Subcutaneous abdominal adipose tissue (tissue), 5 donors: Measurements from ENCODE around the gene MBD6.
"Not testable (repeated sequence)": the region's sequence is repeated elsewhere in the genome, so short reads cannot be mapped to it uniquely, and the experiment has no call there.

Source experiments
- H3K27ac ChIP-seq: one replicate; pipeline ENCODE4 v1.7.0; 2013; ENCODE audit warnings: low read depth, mild to moderate bottlenecking, inconsistent platforms, low read length, moderate library complexity
- H3K27me3 ChIP-seq, 5 donors: one replicate each; pipeline ENCODE4 v1.7.0; 2013; ENCODE audit warnings: low read length in 5 of 5, inconsistent platforms in 1 of 5; ENCODE audit not compliant: control insufficient read depth in 5 of 5, insufficient read depth in 4 of 5
- H3K36me3 ChIP-seq, 5 donors: one replicate each; pipeline ENCODE4 v1.7.0; 2013; ENCODE audit warnings: low read length in 5 of 5; ENCODE audit not compliant: control insufficient read depth in 5 of 5, insufficient read depth in 5 of 5
- H3K4me1 ChIP-seq, 5 donors: one replicate each; pipeline ENCODE4 v1.7.0; 2013; ENCODE audit warnings: low read length in 5 of 5, mild to moderate bottlenecking in 3 of 5, moderate library complexity in 1 of 5; ENCODE audit not compliant: control insufficient read depth in 5 of 5, insufficient read depth in 5 of 5
- H3K4me3 ChIP-seq, 5 donors: one replicate each; pipeline ENCODE4 v1.7.0; 2013; ENCODE audit warnings: low read length in 5 of 5, low read depth in 1 of 5
- H3K9ac ChIP-seq, 5 donors: one replicate each; pipeline ENCODE4 v1.7.0; 2013; ENCODE audit warnings: low read length in 5 of 5, mild to moderate bottlenecking in 4 of 5, moderate library complexity in 3 of 5
- H3K9me3 ChIP-seq, 5 donors: one replicate each; pipeline ENCODE4 v1.7.0; 2013; ENCODE audit warnings: low read length in 5 of 5; ENCODE audit not compliant: control insufficient read depth in 5 of 5
- donor health status: healthy.
- donor health status: healthy.
- donor health status: healthy.
- donor health status: healthy.
- donor health status: healthy.

Gene MBD6

GRCh38 chr12:57514720-57515407, 7.8 kb upstream of the MBD6 start:
- H3K27me3 ChIP-seq, result no peaks in the 10 kb centered on the region
- H3K36me3 ChIP-seq, result peaks cover 19 to 78% (median 66%) of the 10 kb centered on the region in 5 donors
- peaks cover 10 to 31% (median 30%) of the 10 kb centered on the region in 5 donors for H3K4me1 ChIP-seq
- no peak overlapping the region for H3K4me3 ChIP-seq
- H3K9me3 ChIP-seq, result no peaks in the 10 kb centered on the region
- peak overlapping the region; percentile 4 for H3K27ac ChIP-seq
- H3K9ac ChIP-seq, result no peak overlapping the region

GRCh38 chr12:57515408-57515933, 7.2 kb upstream of the MBD6 start:
- H3K36me3 ChIP-seq, result peaks cover 19 to 72% (median 61%) of the 10 kb centered on the region in 5 donors
- H3K27ac ChIP-seq, result no peak overlapping the region
- H3K9ac ChIP-seq, result no peak overlapping the region
- H3K4me3 ChIP-seq, result no peak overlapping the region
- no peaks in the 10 kb centered on the region for H3K9me3 ChIP-seq
- H3K27me3 ChIP-seq, result no peaks in the 10 kb centered on the region
- H3K4me1 ChIP-seq, result peaks cover 12 to 34% (median 30%) of the 10 kb centered on the region in 5 donors

- H3K27me3 ChIP-seq, result no peaks in the 10 kb centered on the region
- H3K9ac ChIP-seq, result no peak overlapping the region
- no peak overlapping the region for H3K27ac ChIP-seq
- H3K9me3 ChIP-seq, result no peaks in the 10 kb centered on the region
- H3K36me3 ChIP-seq, result peaks cover 19 to 67% (median 61%) of the 10 kb centered on the region in 5 donors
- H3K4me1 ChIP-seq, result peaks cover 12 to 38% (median 33%) of the 10 kb centered on the region in 5 donors
- H3K4me3 ChIP-seq, result no peak overlapping the region
These were observed 6.6 kb upstream of the MBD6 start for GRCh38 chr12:57515934-57516541.

- Histone ChIP-seq H3K9ac (no peak overlapping the region), H3K27ac (peak overlapping the region; percentile 99), H3K4me1 (peaks cover 15 to 44% (median 40%) of the 10 kb centered on the region in 5 donors), H3K9me3 (no peaks in the 10 kb centered on the region), H3K4me3 (no peak overlapping the region), H3K36me3 (peaks cover 19 to 61% (median 54%) of the 10 kb centered on the region in 5 donors), H3K27me3 (no peaks in the 10 kb centered on the region)
These were observed 5.9 kb upstream of the MBD6 start for GRCh38 chr12:57516617-57517153.

GRCh38 chr12:57517187-57517586, 5.4 kb upstream of the MBD6 start:
- no peaks in the 10 kb centered on the region for H3K27me3 ChIP-seq
- H3K36me3 ChIP-seq, result peaks cover 17 to 56% (median 49%) of the 10 kb centered on the region in 5 donors
- H3K4me1 ChIP-seq, result peaks cover 16 to 49% (median 45%) of the 10 kb centered on the region in 5 donors
- H3K27ac ChIP-seq, result peak overlapping the region; percentile 99
- H3K9me3 ChIP-seq, result no peaks in the 10 kb centered on the region
- H3K4me3 ChIP-seq, result no peak overlapping the region
- peak overlapping the region in 1 of 5 donors; percentile 41 for H3K9ac ChIP-seq

- H3K27ac ChIP-seq, result peak overlapping the region; percentile 99
- H3K4me1 ChIP-seq, result peaks cover 16 to 51% (median 47%) of the 10 kb centered on the region in 5 donors
- H3K36me3 ChIP-seq, result peaks cover 14 to 50% (median 44%) of the 10 kb centered on the region in 5 donors
- H3K9me3 ChIP-seq, H3K27me3 ChIP-seq: not testable (repeated sequence)
- peak overlapping the region in 2 of 5 donors; percentile 41 to 71 for H3K9ac ChIP-seq
- peak overlapping the region in 3 of 5 donors; percentile 93 to 100 (median 99) for H3K4me3 ChIP-seq
These were observed 4.9 kb upstream of the MBD6 start for GRCh38 chr12:57517718-57518117.

GRCh38 chr12:57518176-57518919, 4.3 kb upstream of the MBD6 start:
- H3K9ac ChIP-seq, result peak overlapping the region in 4 of 5 donors; percentile 48 to 99 (median 80)
- no peaks in the 10 kb centered on the region for H3K27me3 ChIP-seq
- H3K36me3 ChIP-seq, result peaks cover 11 to 44% (median 38%) of the 10 kb centered on the region in 5 donors
- peak overlapping the region; percentile 99 for H3K27ac ChIP-seq
- H3K9me3 ChIP-seq, result no peaks in the 10 kb centered on the region
- H3K4me3 ChIP-seq, result peak overlapping the region; percentile 93 to 100 (median 99)
- H3K4me1 ChIP-seq, result peaks cover 16 to 54% (median 50%) of the 10 kb centered on the region in 5 donors

GRCh38 chr12:57518920-57519795, 3.5 kb upstream of the MBD6 start:
- H3K4me1 ChIP-seq, result peaks cover 21 to 62% (median 58%) of the 10 kb centered on the region in 5 donors
- H3K27me3 ChIP-seq, result no peaks in the 10 kb centered on the region
- H3K36me3 ChIP-seq, result peaks cover 11 to 41% (median 37%) of the 10 kb centered on the region in 5 donors
- peak overlapping the region; percentile 93 to 100 (median 99) for H3K4me3 ChIP-seq
- H3K9ac ChIP-seq, result peak overlapping the region; percentile 95 to 99 (median 97)
- H3K9me3 ChIP-seq, result no peaks in the 10 kb centered on the region
- peak overlapping the region; percentile 99 for H3K27ac ChIP-seq

GRCh38 chr12:57519796-57520052, 2.9 kb upstream of the MBD6 start:
- peaks cover 25 to 68% (median 64%) of the 10 kb centered on the region in 5 donors for H3K4me1 ChIP-seq
- peaks cover 11 to 41% (median 37%) of the 10 kb centered on the region in 5 donors for H3K36me3 ChIP-seq
- H3K4me3 ChIP-seq, result peak overlapping the region; percentile 93 to 100 (median 99)
- peak overlapping the region; percentile 99 for H3K27ac ChIP-seq
- no peaks in the 10 kb centered on the region for H3K9me3 ChIP-seq
- no peaks in the 10 kb centered on the region for H3K27me3 ChIP-seq
- H3K9ac ChIP-seq, result peak overlapping the region; percentile 95 to 99 (median 97)
